Nephron (organoid): ENCODE measurements around the gene MKNK1.

Experiments used
- H3K27ac Mint-ChIP-seq, 3 experiments: 2 replicates each; pipeline ENCODE4 v1.8.0; 2020; ENCODE audit warnings: mixed read lengths in 3 of 3, mild to moderate bottlenecking in 2 of 3, moderate library complexity in 1 of 3
- H3K27me3 Mint-ChIP-seq: 2 replicates; pipeline ENCODE4 v1.8.0; 2021; ENCODE audit warnings: low read depth, mild to moderate bottlenecking, moderate library complexity, mixed read lengths
- H3K36me3 Mint-ChIP-seq: 2 replicates; pipeline ENCODE4 v1.8.0; 2020; ENCODE audit warnings: low read depth, mixed read lengths
- H3K4me1 Mint-ChIP-seq: 2 replicates; pipeline ENCODE4 v1.8.0; 2020; ENCODE audit warnings: mixed read lengths
- H3K4me3 Mint-ChIP-seq, 3 experiments: 2 replicates each; pipeline ENCODE4 v1.8.0; 2020; ENCODE audit warnings: mild to moderate bottlenecking in 3 of 3, mixed read lengths in 3 of 3, moderate library complexity in 2 of 3
- H3K9me3 Mint-ChIP-seq: 2 replicates; pipeline ENCODE4 v1.8.0; 2020; ENCODE audit warnings: mixed read lengths
- CTCF ChIP-seq, 3 experiments: fragments of 200-600 bp; sonication (generic); IDR thresholded peaks; one replicate each; pipeline ENCODE4 v1.5.0; 2021; ENCODE audit warnings: antibody characterized with exemption in 3 of 3; ENCODE audit not compliant: unreplicated experiment in 3 of 3

The MKNK1 gene

GRCh38 chr1:46512135-46512791 is 91.8 kb downstream of the MKNK1 start:
- H3K36me3 Mint-ChIP-seq = no peaks in the 10 kb centered on the region
- H3K4me1 Mint-ChIP-seq = peaks cover 5% of the 10 kb centered on the region
- no peak overlapping the region for H3K4me3 Mint-ChIP-seq
- H3K27me3 Mint-ChIP-seq = peaks cover 63% of the 10 kb centered on the region
- no peaks in the 10 kb centered on the region for H3K9me3 Mint-ChIP-seq
- no peak overlapping the region for H3K27ac Mint-ChIP-seq
- TF ChIP-seq CTCF (IDR thresholded peaks at IDR 0.05; ENCODE audit: unreplicated experiment in 3 of 3) = no peak

GRCh38 chr1:46510998-46511365 is 93.1 kb downstream of the MKNK1 start:
- no peaks in the 10 kb centered on the region for H3K9me3 Mint-ChIP-seq
- TF ChIP-seq CTCF (IDR thresholded peaks at IDR 0.05; ENCODE audit: unreplicated experiment in 3 of 3) = no peak
- H3K27ac Mint-ChIP-seq = no peak overlapping the region
- no peaks in the 10 kb centered on the region for H3K4me1 Mint-ChIP-seq
- peaks cover 63% of the 10 kb centered on the region for H3K27me3 Mint-ChIP-seq
- H3K36me3 Mint-ChIP-seq = no peaks in the 10 kb centered on the region
- no peak overlapping the region for H3K4me3 Mint-ChIP-seq

GRCh38 chr1:46510341-46510997 is 93.6 kb downstream of the MKNK1 start:
- TF ChIP-seq CTCF (IDR thresholded peaks at IDR 0.05; ENCODE audit: unreplicated experiment in 3 of 3) = no peak
- Mint-ChIP-seq H3K27ac (no peak overlapping the region), H3K27me3 (peaks cover 59% of the 10 kb centered on the region), H3K36me3 (no peaks in the 10 kb centered on the region), H3K4me1 (no peaks in the 10 kb centered on the region), H3K4me3 (no peak overlapping the region), H3K9me3 (no peaks in the 10 kb centered on the region)

- Mint-ChIP-seq H3K9me3 (no peaks in the 10 kb centered on the region), H3K27me3 (peaks cover 53% of the 10 kb centered on the region), H3K4me1 (no peaks in the 10 kb centered on the region), H3K4me3 (no peak overlapping the region), H3K27ac (no peak overlapping the region), H3K36me3 (no peaks in the 10 kb centered on the region)
- TF ChIP-seq CTCF (IDR thresholded peaks at IDR 0.05; ENCODE audit: unreplicated experiment in 3 of 3) = no peak
Measured at GRCh38 chr1:46508757-46509156, 95.3 kb downstream of the MKNK1 start.
